ENCODE data around the gene ZNF408.

DNA sequence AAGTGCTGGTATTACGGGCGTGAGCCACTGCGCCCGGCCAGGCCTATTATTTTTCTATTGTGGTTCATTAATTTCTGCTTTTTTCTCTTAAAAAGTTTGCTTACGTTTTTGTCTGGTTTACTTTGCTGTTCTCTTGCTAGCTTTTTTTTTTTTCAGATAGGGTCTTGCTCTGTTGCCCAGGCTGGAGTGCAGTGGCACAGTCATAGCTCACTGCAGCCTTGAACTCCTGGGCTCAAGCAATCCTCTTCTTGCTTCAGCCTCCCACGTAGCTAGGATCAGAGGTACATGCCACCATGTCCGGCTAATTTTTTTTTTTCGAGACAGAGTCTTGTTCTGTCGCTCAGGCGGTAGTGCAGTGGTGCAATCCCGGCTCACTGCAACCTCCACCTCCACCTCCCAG is 36.9 kb downstream of the ZNF408 start:
- TF ChIP-seq CTCF (IDR thresholded peaks at IDR 0.05; ENCODE audit: low read length) (no peak), EZH2 (IDR thresholded peaks at IDR 0.05; ENCODE audit: borderline replicate concordance, low read length) (no peak)
